Erythroblast (primary cell): ENCODE data around the gene GNGT2.

Experiments used
- GATA1 ChIP-seq: IDR thresholded peaks from 2 replicates; pipeline ENCODE4 v1.6.1; 2011; ENCODE audit warnings: low read depth, mild to moderate bottlenecking, control low read depth, low read length, moderate library complexity
- POLR2A ChIP-seq: IDR thresholded peaks from 2 replicates; pipeline ENCODE4 v1.6.1; 2011; ENCODE audit warnings: mild to moderate bottlenecking, low read length

- no peak for TF ChIP-seq POLR2A
- no peak for TF ChIP-seq GATA1
These were observed 12.9 kb downstream of the GNGT2 start for GRCh38 chr17:49197346-49197998.
